Hepatocyte (in vitro differentiated cells): ENCODE results near the gene RTP1.

Experiments used
- CTCF ChIP-seq: fragments of 200-600 bp; sonication (generic); IDR thresholded peaks from 2 replicates; pipeline ENCODE4 v1.5.1; 2016; ENCODE audit warnings: antibody characterized with exemption, mild to moderate bottlenecking; ENCODE audit not compliant: poor library complexity
- EZH2 ChIP-seq: fragments of 200-600 bp; sonication (generic); IDR thresholded peaks from 2 replicates; pipeline ENCODE4 v1.6.1; 2016; ENCODE audit warnings: antibody characterized with exemption, mild to moderate bottlenecking, borderline replicate concordance

GRCh38 chr3:187185759-187186158 lies 11.5 kb upstream of the RTP1 start:
- TF ChIP-seq CTCF (no peak), EZH2 (no peak)
